Smooth muscle cell (in vitro differentiated cells): ENCODE results near the gene DTD1. TPM values are rescaled to one million over a fixed set of nuclear protein-coding genes. Genes with fewer than 3 reads are reported as not detected.

ENCODE experiments used
- DNase-seq: peaks from one replicate; lab custom pipeline; 2025; ENCODE audit not compliant: unreplicated experiment; lab: John Stamatoyannopoulos, UW
- H2AFZ ChIP-seq: fragments of 200-600 bp; sonication (generic); 2 replicates; pipeline ENCODE4 v1.6.0; 2016; ENCODE audit warnings: antibody characterized with exemption, low read depth, mild to moderate bottlenecking
- H3F3A ChIP-seq: fragments of 200-600 bp; sonication (generic); 2 replicates; pipeline ENCODE4 v1.6.0; 2017; ENCODE audit warnings: antibody characterized with exemption, low read depth
- H3K27ac ChIP-seq: fragments of 200-600 bp; sonication (generic); 2 replicates; pipeline ENCODE4 v1.5.1; 2016; ENCODE audit warnings: low read depth, mild to moderate bottlenecking
- H3K27me3 ChIP-seq: fragments of 200-600 bp; sonication (generic); 2 replicates; pipeline ENCODE4 v1.6.1; 2016; ENCODE audit warnings: low read depth, mild to moderate bottlenecking
- H3K36me3 ChIP-seq: fragments of 200-600 bp; sonication (generic); 2 replicates; pipeline ENCODE4 v1.5.1; 2016; ENCODE audit warnings: low read depth
- H3K4me1 ChIP-seq: fragments of 200-600 bp; sonication (generic); 2 replicates; pipeline ENCODE4 v1.5.1; 2016; ENCODE audit warnings: low read depth
- H3K4me2 ChIP-seq: fragments of 200-600 bp; sonication (generic); 2 replicates; pipeline ENCODE4 v1.6.0; 2016; ENCODE audit warnings: mild to moderate bottlenecking
- H3K4me3 ChIP-seq: fragments of 200-600 bp; sonication (generic); 2 replicates; pipeline ENCODE4 v1.5.1; 2016; ENCODE audit warnings: mild to moderate bottlenecking
- H3K79me2 ChIP-seq: fragments of 200-600 bp; sonication (generic); 2 replicates; pipeline ENCODE4 v1.6.0; 2016; ENCODE audit warnings: low read depth, mild to moderate bottlenecking
- H3K9ac ChIP-seq: fragments of 200-600 bp; sonication (generic); 2 replicates; pipeline ENCODE4 v1.6.0; 2016; ENCODE audit warnings: low read depth
- H3K9me3 ChIP-seq: fragments of 200-600 bp; sonication (generic); replicated peaks from 2 replicates; pipeline ENCODE4 v1.5.1; 2016; ENCODE audit warnings: low read depth
- H4K20me1 ChIP-seq: fragments of 200-600 bp; sonication (generic); 2 replicates; pipeline ENCODE4 v1.6.0; 2016; ENCODE audit warnings: low read depth
- WGBS: methylation state at CpG from one replicate; pipeline ENCODE4 v1.1.7; 2016; ENCODE audit warnings: low lambda C conversion rate; 5-methylcytosine and 5-hydroxymethylcytosine counted together
- polyA plus RNA-seq: library from polyadenylated mRNA; unstranded; fragments of >200 nt; fragmentation: Nextera tagmentation; extraction: Ambion mirVana; gene quantifications from 2 replicates; pipeline ENCODE4 v1.2.1, GENCODE V29; 2016
- small RNA-seq: library from RNA; depleted of rRNA; stranded (forward); fragments of <200 nt; gene quantifications from one replicate; pipeline ENCODE3, GENCODE V24; 2014
- total RNA-seq: library from RNA; depleted of rRNA; stranded (reverse); fragments of >200 nt; gene quantifications from 2 replicates; pipeline ENCODE4 v1.2.3, GENCODE V29; 2014
- TF ChIP-seq, protein P1 (sequence below): fragments of 200-600 bp; sonication (generic); IDR thresholded peaks from 2 replicates; pipeline ENCODE4 v1.5.1; 2017; ENCODE audit warnings: borderline replicate concordance, mild to moderate bottlenecking, antibody characterized with exemption; ENCODE audit not compliant: insufficient read depth, poor library complexity, severe bottlenecking

The DTD1 gene
- total and polyA plus RNA-seq, 2 experiments from 2014 or later = 23.9 to 26.9 TPM

GRCh38 chr20:18815194-18815942 is 227.5 kb downstream of the DTD1 start:
- DNase-seq = no peak
- Histone ChIP-seq H3K9me3 (no peaks in the 10 kb centered on the region), H3K36me3 (no peaks in the 10 kb centered on the region), H3K9ac (no peak overlapping the region), H3F3A (no peaks in the 10 kb centered on the region), H3K27me3 (no peaks in the 10 kb centered on the region), H3K4me3 (no peak overlapping the region), H2AFZ (no peak overlapping the region), H3K4me1 (no peaks in the 10 kb centered on the region), H3K79me2 (no peaks in the 10 kb centered on the region), H4K20me1 (no peaks in the 10 kb centered on the region), H3K27ac (no peak overlapping the region), H3K4me2 (no peak overlapping the region)
- TF ChIP-seq, protein P1, sequence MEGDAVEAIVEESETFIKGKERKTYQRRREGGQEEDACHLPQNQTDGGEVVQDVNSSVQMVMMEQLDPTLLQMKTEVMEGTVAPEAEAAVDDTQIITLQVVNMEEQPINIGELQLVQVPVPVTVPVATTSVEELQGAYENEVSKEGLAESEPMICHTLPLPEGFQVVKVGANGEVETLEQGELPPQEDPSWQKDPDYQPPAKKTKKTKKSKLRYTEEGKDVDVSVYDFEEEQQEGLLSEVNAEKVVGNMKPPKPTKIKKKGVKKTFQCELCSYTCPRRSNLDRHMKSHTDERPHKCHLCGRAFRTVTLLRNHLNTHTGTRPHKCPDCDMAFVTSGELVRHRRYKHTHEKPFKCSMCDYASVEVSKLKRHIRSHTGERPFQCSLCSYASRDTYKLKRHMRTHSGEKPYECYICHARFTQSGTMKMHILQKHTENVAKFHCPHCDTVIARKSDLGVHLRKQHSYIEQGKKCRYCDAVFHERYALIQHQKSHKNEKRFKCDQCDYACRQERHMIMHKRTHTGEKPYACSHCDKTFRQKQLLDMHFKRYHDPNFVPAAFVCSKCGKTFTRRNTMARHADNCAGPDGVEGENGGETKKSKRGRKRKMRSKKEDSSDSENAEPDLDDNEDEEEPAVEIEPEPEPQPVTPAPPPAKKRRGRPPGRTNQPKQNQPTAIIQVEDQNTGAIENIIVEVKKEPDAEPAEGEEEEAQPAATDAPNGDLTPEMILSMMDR = no peak
- WGBS = 89% methylated on average over 6 of the region's 6 CpGs

Small RNAs within 50 kb of the gene (small RNA-seq; reads per million reads assigned to genes)
- gene RN7SL638P = not detected
- gene RNU6ATAC34P = not detected

Other genes starting within 250 kb of the DTD1 start
- 2.7 and 2.9 TPM in 2 replicates for gene DZANK1, start 121.0 kb upstream of the DTD1 start, total RNA-seq
- gene DZANK1, start 121.0 kb upstream of the DTD1 start, polyA plus RNA-seq = 2.5 and 3.1 TPM in 2 replicates
- 25.3 and 74.9 TPM in 2 replicates for gene POLR3F, start 120.7 kb upstream of the DTD1 start, total RNA-seq
- gene POLR3F, start 120.7 kb upstream of the DTD1 start, polyA plus RNA-seq = 7.8 and 8.1 TPM in 2 replicates
- gene RBBP9, start 90.8 kb upstream of the DTD1 start, total RNA-seq = 26.1 and 29.8 TPM in 2 replicates
- gene RBBP9, start 90.8 kb upstream of the DTD1 start, polyA plus RNA-seq = 3.0 and 4.2 TPM in 2 replicates
- gene SEC23B, start 80.1 kb upstream of the DTD1 start, total RNA-seq = 53.9 and 55.8 TPM in 2 replicates
- gene SEC23B, start 80.1 kb upstream of the DTD1 start, polyA plus RNA-seq = 44.2 and 55.6 TPM in 2 replicates
- 88.6 and 161 TPM in 2 replicates for gene SMIM26, start 20.6 kb upstream of the DTD1 start, total RNA-seq
- gene SMIM26, start 20.6 kb upstream of the DTD1 start, polyA plus RNA-seq = 71.8 and 90.0 TPM in 2 replicates
- gene SCP2D1, start 225.7 kb downstream of the DTD1 start, total RNA-seq = not detected in 2 replicates
- gene SCP2D1, start 225.7 kb downstream of the DTD1 start, polyA plus RNA-seq = not detected in 2 replicates